ENCODE measurements around the gene PRC1. TPM values are rescaled to one million over a fixed set of nuclear protein-coding genes. Genes with fewer than 3 reads are reported as not detected.
"Not testable (repeated sequence)": the region's sequence is repeated elsewhere in the genome, so short reads cannot be mapped to it uniquely, and the experiment has no call there.

PRC1 gene, protein sequence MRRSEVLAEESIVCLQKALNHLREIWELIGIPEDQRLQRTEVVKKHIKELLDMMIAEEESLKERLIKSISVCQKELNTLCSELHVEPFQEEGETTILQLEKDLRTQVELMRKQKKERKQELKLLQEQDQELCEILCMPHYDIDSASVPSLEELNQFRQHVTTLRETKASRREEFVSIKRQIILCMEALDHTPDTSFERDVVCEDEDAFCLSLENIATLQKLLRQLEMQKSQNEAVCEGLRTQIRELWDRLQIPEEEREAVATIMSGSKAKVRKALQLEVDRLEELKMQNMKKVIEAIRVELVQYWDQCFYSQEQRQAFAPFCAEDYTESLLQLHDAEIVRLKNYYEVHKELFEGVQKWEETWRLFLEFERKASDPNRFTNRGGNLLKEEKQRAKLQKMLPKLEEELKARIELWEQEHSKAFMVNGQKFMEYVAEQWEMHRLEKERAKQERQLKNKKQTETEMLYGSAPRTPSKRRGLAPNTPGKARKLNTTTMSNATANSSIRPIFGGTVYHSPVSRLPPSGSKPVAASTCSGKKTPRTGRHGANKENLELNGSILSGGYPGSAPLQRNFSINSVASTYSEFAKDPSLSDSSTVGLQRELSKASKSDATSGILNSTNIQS
- 139 and 270 TPM in 2 replicates for total RNA-seq

- DNase-seq (ENCODE audit: low read depth, low spot score): peak; percentile 85
These were observed at the start of gene PRC1 for GRCh38 chr15:90994417-90995311. Gene PRC1, minus strand, starts transcription at chr15:90994535. Its CDS starts 118 bp downstream, at chr15:90994417.

DNA sequence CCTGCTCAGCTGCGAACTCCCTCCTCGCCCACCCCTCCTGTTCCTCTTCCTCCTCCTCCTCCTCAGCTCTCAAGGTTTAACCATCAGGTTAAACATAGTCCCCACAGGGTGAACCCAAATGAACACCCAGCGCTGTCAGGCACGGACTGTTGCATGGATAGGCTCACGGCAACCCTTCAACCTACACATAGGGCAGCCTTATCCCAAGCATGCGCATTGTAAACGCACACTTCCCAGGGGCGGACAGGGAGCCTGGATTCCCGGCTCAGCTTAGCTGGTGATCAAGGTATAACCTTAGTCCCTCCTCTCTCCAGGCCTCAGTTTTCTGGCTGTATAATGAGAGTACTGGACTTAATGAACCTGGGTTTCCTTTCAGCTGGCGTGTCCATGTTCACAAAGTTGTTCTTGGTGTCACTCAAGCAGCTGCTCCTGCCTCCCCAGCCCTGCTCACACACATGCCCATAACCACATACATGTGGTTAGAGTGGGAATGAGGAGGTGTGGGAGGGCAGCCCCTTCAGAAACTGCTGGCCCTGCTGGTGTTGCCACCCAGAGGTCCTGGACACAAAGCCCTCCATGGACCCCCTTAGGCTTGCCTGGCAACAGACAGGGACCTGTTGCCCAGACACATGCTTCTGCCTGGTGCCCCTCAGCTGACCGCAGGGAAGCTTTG, 49.0 kb upstream of the PRC1 start:
- DNase-seq (ENCODE audit: low read depth, low spot score): no peak

- DNase-seq (ENCODE audit: low read depth, low spot score): no peak
These were observed 46.5 kb upstream of the PRC1 start for GRCh38 chr15:91040856-91041255.

- DNase-seq (ENCODE audit: low read depth, low spot score): no peak
These were observed 45.7 kb upstream of the PRC1 start for GRCh38 chr15:91039996-91040395.

- DNase-seq (ENCODE audit: low read depth, low spot score): no peak
These were observed 38.8 kb upstream of the PRC1 start for GRCh38 chr15:91032919-91033803.

- no peak for DNase-seq (ENCODE audit: low read depth, low spot score)
These were observed 37.5 kb upstream of the PRC1 start for GRCh38 chr15:91031796-91032195.

DNA sequence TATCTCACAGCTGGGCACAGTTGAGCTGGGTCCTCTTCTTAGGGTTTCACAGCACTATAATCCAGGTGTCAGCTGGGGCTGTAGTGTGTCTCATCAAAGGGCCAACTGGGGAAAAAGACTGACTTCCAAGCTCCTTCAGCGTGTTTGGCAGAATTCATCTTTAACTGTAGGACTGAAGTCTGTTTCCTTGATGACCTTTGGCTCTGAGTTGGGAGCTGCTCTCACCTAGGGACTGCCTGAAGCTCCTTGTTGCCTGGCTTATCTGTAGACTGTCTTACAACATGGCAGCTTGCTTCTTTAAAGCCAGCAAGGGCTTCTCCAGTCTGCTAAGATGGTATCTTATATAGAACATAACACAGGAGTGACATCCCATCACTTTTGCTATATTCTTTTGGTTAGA, 33.3 kb upstream of the PRC1 start:
- no peak for DNase-seq (ENCODE audit: low read depth, low spot score)

GRCh38 chr15:91023720-91024119, 29.4 kb upstream of the PRC1 start:
- no peak for DNase-seq (ENCODE audit: low read depth, low spot score)

DNA sequence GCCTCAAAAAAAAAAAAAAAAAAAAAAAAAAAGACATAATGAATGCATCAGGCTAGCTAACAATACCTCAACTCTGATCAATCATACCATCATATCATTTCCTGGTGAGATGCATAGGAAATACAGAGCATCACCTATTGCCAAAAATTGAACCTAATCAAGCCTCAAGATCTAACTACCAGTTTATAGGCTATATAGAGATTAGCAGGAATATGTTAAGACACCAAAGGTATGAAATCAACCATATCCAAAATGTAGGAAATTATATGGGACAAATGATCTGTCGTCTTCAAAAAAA, 28.4 kb upstream of the PRC1 start:
- DNase-seq (ENCODE audit: low read depth, low spot score): no peak

DNA sequence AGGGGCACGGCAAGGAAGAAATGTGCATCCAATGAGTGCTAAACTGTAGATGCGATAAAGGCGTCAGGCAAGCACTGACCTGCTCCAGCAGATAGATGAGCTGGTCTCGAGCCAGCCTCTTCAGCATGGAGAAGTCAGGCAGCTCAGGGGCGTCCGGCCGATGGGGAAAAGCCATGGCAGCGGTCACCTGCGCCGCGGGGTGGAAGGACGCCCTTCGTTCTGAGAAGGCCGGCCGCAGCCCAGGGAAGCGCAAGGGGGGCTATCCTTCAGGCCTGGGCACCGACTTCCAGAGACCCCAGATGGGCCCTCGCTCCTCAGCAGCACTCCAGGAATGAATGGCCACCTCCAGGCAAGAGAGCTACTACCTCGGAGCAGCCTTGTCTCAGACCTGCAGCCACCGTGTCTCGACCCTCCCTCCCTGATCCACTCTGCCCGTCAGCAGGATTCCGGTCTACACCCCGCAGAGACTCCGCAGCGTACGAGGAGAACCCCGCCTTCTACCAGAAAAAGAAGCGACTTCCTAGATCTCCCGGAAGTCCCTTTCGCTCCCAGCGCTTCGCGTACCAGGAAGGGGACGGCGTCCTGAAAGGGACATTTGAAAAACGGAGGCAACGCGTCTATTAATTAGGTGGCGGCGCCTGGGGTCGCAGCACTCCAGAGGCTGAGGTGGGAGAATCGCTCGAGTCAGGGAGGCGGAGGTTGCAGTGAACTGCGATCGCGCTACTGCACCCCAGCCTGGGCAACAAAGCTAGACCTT, 27.9 kb upstream of the PRC1 start, which contains the start of gene VPS33B:
VPS33B (minus strand) TSS at position 520 of the 757 bp plus-strand sequence; CDS start at position 175, 345 bp downstream.
- peak; percentile 40 for DNase-seq (ENCODE audit: low read depth, low spot score)

GRCh38 chr15:91021516-91022074, 27.3 kb upstream of the PRC1 start:
- no peak for DNase-seq (ENCODE audit: low read depth, low spot score)

DNA sequence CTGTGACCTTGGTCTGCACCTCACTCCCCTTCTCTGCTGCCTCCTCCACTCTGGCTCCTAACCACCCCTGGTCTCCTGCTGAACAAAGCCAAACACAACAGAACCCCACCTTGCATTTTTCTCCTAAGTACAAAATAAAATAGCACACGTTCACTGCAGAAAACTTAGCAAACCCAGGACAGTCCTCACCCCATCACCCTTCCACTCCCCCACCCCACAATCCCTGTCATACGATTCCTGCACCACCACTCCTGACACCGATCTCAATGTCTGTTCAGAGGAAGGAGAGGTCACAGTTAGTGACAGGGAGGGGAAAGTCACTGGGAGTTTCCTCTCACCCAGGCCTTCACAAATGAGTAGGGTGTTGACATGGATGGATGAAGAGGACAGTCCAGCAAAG, 23.8 kb upstream of the PRC1 start:
- DNase-seq (ENCODE audit: low read depth, low spot score): no peak

DNA sequence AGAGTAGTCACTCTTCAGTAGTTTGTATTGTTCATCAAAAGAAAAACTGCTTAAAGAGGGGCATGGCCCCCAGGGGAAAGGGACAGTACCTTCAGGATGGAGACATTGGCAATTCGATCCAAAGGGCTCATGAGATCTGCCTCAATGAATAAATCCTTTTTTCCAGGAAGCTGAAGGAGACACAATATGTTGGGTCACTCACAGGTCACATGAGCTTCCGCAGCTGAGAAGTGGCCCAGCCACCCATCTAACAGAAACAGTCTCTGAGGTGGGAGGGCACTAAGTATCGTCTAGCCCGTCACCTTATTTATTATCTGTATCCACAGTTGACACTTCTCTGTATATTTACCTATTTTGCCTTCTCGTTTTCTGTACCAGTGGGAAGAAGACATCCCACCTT, 23.4 kb upstream of the PRC1 start:
- DNase-seq (ENCODE audit: low read depth, low spot score): no peak

- DNase-seq (ENCODE audit: low read depth, low spot score): not testable (repeated sequence)
These were observed 19.4 kb upstream of the PRC1 start for GRCh38 chr15:91013701-91014100.

DNA sequence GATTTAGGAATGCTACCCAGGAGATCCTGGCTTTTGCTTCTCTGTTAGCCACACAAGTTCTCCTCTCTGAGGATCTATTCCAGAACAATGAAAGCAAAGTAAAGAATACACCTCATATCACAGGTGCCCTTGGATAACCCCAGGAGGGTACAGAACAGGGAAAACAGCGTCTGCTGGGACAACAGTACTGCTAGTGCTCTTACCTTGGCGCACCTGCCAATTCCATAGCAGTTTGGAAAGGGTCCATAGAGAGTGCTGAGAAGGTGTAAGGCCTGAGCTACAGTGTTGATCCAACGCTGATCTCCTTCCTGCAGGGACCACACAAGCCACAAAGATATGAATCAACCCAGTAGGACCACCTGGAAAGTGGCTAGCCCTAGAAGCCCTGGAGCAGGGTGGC, 12.9 kb upstream of the PRC1 start:
- DNase-seq (ENCODE audit: low read depth, low spot score): no peak

DNA sequence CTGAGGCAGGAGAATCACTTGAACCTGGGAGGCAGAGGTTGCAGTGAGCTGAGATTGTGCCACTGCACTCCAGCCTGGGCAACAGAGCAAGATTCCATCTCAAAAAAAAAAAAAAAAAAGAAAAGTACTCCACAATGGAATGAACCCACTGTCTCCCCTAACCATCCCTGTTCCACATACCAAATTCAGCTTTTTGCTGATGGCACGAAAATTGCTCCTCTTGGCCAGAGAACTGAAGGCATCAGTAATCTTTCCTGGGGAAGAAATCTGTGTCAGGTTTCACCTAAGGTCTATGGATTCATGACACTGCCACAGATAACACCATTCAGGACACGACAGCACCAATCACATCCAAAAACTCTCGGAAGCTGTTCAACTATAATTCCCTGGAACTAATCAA, 6.9 kb upstream of the PRC1 start:
- DNase-seq (ENCODE audit: low read depth, low spot score): no peak

- no peak for DNase-seq (ENCODE audit: low read depth, low spot score)
These were observed 4.4 kb upstream of the PRC1 start for GRCh38 chr15:90998737-90999136.

DNA sequence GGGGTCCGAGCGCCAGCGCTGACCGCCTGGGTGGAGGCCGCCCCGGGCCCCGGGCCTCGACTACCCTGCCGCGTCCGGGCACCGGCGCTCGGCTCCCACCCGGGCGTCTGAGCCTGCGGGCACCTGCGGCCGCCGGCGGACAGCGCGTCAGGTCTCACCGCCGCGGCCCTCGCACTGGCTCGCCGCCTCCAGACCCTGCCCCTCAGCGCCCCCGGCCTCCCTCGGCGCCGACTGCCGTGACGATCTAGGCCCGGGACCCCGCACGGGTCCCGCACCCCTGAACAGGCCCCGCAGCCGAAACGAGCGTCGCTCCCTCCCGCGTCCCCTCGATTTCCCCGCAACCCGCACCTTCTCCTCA, 297 bp downstream of the PRC1 start:
- DNase-seq (ENCODE audit: low read depth, low spot score): no peak

DNA sequence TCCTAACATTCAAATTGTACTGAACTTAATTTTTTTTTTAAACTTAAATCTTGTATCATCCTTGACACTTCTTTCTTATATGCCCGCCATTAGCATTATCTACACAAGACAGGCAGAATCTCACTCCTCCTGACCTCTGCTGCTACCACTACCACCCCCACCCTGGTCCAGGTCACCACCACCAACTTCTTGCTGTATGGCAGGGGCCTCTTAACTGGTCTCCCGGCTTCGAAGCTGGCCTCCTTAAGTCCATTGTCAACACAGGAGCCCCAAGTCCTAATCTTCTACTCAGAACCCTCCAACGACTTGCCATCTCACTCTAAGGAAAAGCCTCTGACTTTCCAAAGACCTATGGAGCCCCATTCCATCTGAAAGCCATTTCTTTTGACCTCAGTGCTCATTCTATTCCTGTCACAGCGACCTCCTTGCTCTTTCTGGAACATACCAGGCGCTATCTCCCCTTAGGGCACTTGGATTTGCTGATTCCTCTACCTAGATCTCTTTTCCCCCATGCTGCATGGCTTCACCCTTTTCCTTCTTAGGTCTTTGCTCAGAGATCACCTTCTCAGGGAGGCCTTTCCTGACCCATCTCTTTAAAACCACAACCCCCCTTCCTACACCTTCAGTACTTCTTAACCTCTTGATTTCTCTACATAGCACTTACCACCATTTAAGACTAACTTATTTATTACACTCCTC, 2.6 kb downstream of the PRC1 start:
- no peak for DNase-seq (ENCODE audit: low read depth, low spot score)

Data from pulmonary artery endothelial cell (primary cell).